PC-3 (cell line): ENCODE measurements around the gene KCNB1. TPM values are rescaled to one million over a fixed set of nuclear protein-coding genes. Genes with fewer than 3 reads are reported as not detected.

Source experiments
- ATAC-seq: fragments of 200-7000 bp; cut with Tn5 transposase; 2 replicates; pipeline ENCODE4 v1.9.1; 2020; ENCODE audit warnings: mild to moderate bottlenecking, moderate library complexity
- BruUV-seq: library from RNA; stranded (reverse); fragments of 400-500 nt; replicated peaks from 2 replicates; lab custom pipeline; 2021; lab: Mats Ljungman, UMichigan
- CTCF ChIA-PET: fragments of 300-600 bp; sonication (Branson Sonifier 250); formaldehyde crosslinking; loops from one replicate; lab custom pipeline; 2022; ENCODE audit warnings: antibody characterized with exemption; lab: Charles Lee
- POLR2A ChIA-PET: fragments of 300-600 bp; sonication (Branson Sonifier 250); formaldehyde crosslinking; loops from one replicate; lab custom pipeline; 2022; ENCODE audit warnings: antibody characterized with exemption; ENCODE audit not compliant: unreplicated experiment; lab: Charles Lee
- DNase-seq: peaks from one replicate; pipeline ENCODE4 v3.0.0-alpha.2; 2015
- H2AFZ ChIP-seq: fragments of 300-600 bp; sonication (generic); 2 replicates; pipeline ENCODE4 v1.6.0; 2016; ENCODE audit warnings: antibody characterized with exemption, low read length
- H3F3A ChIP-seq: fragments of 300-600 bp; sonication (generic); one replicate; pipeline ENCODE4 v1.6.0; 2017; ENCODE audit warnings: antibody characterized with exemption, low read length, control low read depth, mild to moderate bottlenecking; ENCODE audit not compliant: unreplicated experiment
- H3K27ac ChIP-seq: fragments of 300-600 bp; sonication (generic); 2 replicates; pipeline ENCODE4 v1.5.1; 2016; ENCODE audit warnings: mild to moderate bottlenecking, low read length
- H3K27me3 ChIP-seq: fragments of 300-600 bp; sonication (generic); 2 replicates; pipeline ENCODE4 v1.6.1; 2016; ENCODE audit warnings: low read length, mixed read lengths
- H3K36me3 ChIP-seq: fragments of 300-600 bp; sonication (generic); 2 replicates; pipeline ENCODE4 v1.6.1; 2016; ENCODE audit warnings: low read depth, mixed run types, low read length, mixed read lengths
- H3K4me1 ChIP-seq: fragments of 300-600 bp; sonication (generic); 2 replicates; pipeline ENCODE4 v1.5.1; 2016; ENCODE audit warnings: low read length; ENCODE audit not compliant: insufficient read depth
- H3K4me2 ChIP-seq: fragments of 300-600 bp; sonication (generic); 2 replicates; pipeline ENCODE4 v1.6.0; 2016; ENCODE audit warnings: low read length
- H3K4me3 ChIP-seq: fragments of 300-600 bp; sonication (generic); 2 replicates; pipeline ENCODE4 v1.5.1; 2016; ENCODE audit warnings: mild to moderate bottlenecking, low read length, mixed read lengths
- H3K79me2 ChIP-seq: fragments of 300-600 bp; sonication (generic); 2 replicates; pipeline ENCODE4 v1.6.1; 2017; ENCODE audit warnings: low read length, mixed read lengths
- H3K9ac ChIP-seq: fragments of 300-600 bp; sonication (generic); 2 replicates; pipeline ENCODE4 v1.6.0; 2016; ENCODE audit warnings: mild to moderate bottlenecking, low read length
- H3K9me2 ChIP-seq: fragments of 300-600 bp; sonication (generic); replicated peaks from 2 replicates; pipeline ENCODE4 v1.6.1; 2016; ENCODE audit warnings: mixed run types, low read length, mixed read lengths
- H3K9me3 ChIP-seq: fragments of 300-600 bp; sonication (generic); 2 replicates; pipeline ENCODE4 v1.6.1; 2016; ENCODE audit warnings: low read length, mixed read lengths
- H4K20me1 ChIP-seq: fragments of 300-600 bp; sonication (generic); 2 replicates; pipeline ENCODE4 v1.6.1; 2016; ENCODE audit warnings: low read length, mixed read lengths
- EZH2 ChIP-seq: fragments of 300-600 bp; sonication (generic); IDR thresholded peaks from one replicate; pipeline ENCODE4 v1.6.1; 2017; ENCODE audit warnings: antibody characterized with exemption, mild to moderate bottlenecking, low read length; ENCODE audit not compliant: unreplicated experiment
- EZH2phosphoT487 ChIP-seq: fragments of 300-600 bp; sonication (generic); IDR thresholded peaks from 2 replicates; pipeline ENCODE4 v1.6.1; 2018; ENCODE audit warnings: mild to moderate bottlenecking, antibody characterized with exemption, low read length, borderline replicate concordance
- intact Hi-C: fragments of 100-400 bp; cut with micrococcal nuclease; formaldehyde crosslinking; loops from 2 replicates; pipeline ENCODE4 v1.9.0; 2023
- total RNA-seq: library from RNA; depleted of rRNA; stranded (reverse); fragments of >200 nt; gene quantifications from 2 replicates; pipeline ENCODE4 v1.2.3, GENCODE V29; 2014
- TF ChIP-seq, protein P1 (sequence below): fragments of 300-600 bp; sonication (generic); conservative IDR thresholded peaks from 2 replicates; pipeline ENCODE4 v1.5.1; 2017; ENCODE audit warnings: antibody characterized with exemption, low read depth, mild to moderate bottlenecking, low read length

Gene KCNB1
- total RNA-seq, 1 experiment from 2014 or later: 0.04 TPM

GRCh38 chr20:49466114-49466912 is 16.2 kb downstream of the KCNB1 start:
- TF ChIP-seq, protein P1, sequence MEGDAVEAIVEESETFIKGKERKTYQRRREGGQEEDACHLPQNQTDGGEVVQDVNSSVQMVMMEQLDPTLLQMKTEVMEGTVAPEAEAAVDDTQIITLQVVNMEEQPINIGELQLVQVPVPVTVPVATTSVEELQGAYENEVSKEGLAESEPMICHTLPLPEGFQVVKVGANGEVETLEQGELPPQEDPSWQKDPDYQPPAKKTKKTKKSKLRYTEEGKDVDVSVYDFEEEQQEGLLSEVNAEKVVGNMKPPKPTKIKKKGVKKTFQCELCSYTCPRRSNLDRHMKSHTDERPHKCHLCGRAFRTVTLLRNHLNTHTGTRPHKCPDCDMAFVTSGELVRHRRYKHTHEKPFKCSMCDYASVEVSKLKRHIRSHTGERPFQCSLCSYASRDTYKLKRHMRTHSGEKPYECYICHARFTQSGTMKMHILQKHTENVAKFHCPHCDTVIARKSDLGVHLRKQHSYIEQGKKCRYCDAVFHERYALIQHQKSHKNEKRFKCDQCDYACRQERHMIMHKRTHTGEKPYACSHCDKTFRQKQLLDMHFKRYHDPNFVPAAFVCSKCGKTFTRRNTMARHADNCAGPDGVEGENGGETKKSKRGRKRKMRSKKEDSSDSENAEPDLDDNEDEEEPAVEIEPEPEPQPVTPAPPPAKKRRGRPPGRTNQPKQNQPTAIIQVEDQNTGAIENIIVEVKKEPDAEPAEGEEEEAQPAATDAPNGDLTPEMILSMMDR: no peak
- TF ChIP-seq EZH2 (no peak), EZH2phosphoT487 (no peak)
- Histone ChIP-seq H3K4me3 (no peak overlapping the region), H3F3A (no peaks in the 10 kb centered on the region), H3K79me2 (no peaks in the 10 kb centered on the region), H2AFZ (no peak overlapping the region), H3K9me3 (no peaks in the 10 kb centered on the region), H3K4me2 (no peak overlapping the region), H3K4me1 (peaks cover 3% of the 10 kb centered on the region), H3K9me2 (no peaks in the 10 kb centered on the region), H3K27ac (no peak overlapping the region), H3K36me3 (no peaks in the 10 kb centered on the region), H3K27me3 (peaks cover 55% of the 10 kb centered on the region), H3K9ac (no peak overlapping the region), H4K20me1 (no peaks in the 10 kb centered on the region)
- no peak for ATAC-seq
- intact Hi-C loops: no loop called here
- ChIA-PET CTCF (no interaction called here), POLR2A (no interaction called here)
- DNase-seq: no peak
- no TSS peak for BruUV-seq

DNA sequence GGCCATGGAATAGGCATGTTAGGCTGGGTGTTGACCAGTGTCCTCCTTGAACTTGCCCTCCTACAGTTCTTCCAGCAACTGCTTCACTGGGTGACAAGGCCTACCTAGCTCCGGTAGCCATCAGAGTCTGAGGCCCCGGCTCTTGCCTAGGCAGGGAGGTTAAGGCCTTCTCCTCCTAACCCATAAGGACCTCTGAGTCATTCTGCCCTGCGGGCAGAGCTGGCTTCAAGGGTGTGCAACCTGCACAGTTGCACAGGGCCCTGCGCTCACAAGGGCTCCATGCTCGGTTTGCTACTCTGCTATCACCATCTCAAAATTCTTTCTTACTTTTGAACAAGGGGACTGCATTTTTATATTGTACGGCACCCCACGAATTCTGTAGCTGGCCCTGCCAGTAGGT is 17.9 kb downstream of the KCNB1 start:
- CTCF ChIA-PET: no interaction called here
- TF ChIP-seq EZH2: no peak
- TF ChIP-seq EZH2phosphoT487: no peak
- TF ChIP-seq, protein P1: no peak
- H2AFZ ChIP-seq: no peak overlapping the region

DNA sequence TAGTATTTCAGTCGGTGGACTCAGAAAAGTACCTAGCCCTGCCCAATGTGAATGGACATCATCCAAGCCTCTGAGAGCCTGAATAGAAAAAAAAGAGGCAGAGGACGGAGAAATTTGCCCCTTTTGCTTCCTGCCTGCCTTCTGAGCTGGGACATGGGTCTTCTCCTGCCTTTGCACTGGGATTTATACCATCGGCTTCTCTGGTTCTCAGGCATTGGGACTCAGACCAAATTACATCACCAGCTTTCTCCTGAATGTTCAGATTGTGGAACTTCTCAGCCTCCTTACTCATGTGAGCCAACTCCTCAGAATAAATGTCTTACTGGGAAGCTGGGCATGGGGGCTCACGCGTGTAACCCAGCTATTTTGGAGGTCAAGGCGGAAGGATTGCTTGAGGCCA is 19.8 kb downstream of the KCNB1 start:
- Histone ChIP-seq H2AFZ (no peak overlapping the region), H3K9me2 (no peaks in the 10 kb centered on the region), H3K9me3 (no peaks in the 10 kb centered on the region), H3K27ac (no peak overlapping the region), H3K9ac (no peak overlapping the region), H3K36me3 (no peaks in the 10 kb centered on the region), H3K27me3 (peaks cover 20% of the 10 kb centered on the region), H3K79me2 (no peaks in the 10 kb centered on the region), H3K4me3 (no peak overlapping the region), H3K4me2 (no peak overlapping the region), H3K4me1 (peaks cover 13% of the 10 kb centered on the region), H3F3A (no peaks in the 10 kb centered on the region), H4K20me1 (no peaks in the 10 kb centered on the region)
- DNase-seq: no peak
- intact Hi-C loops: no loop called here
- BruUV-seq: no TSS peak
- no peak for ATAC-seq
- TF ChIP-seq EZH2 (no peak), EZH2phosphoT487 (no peak)
- TF ChIP-seq, protein P1: no peak
- CTCF ChIA-PET: no interaction called here
- POLR2A ChIA-PET: no interaction called here

More for the DNA sequence above, 17.9 kb downstream of the KCNB1 start:
- Histone ChIP-seq H3K27me3 (peaks cover 38% of the 10 kb centered on the region), H3K9ac (no peak overlapping the region), H3K79me2 (no peaks in the 10 kb centered on the region), H3K36me3 (no peaks in the 10 kb centered on the region), H3K9me3 (no peaks in the 10 kb centered on the region), H3K4me1 (peaks cover 13% of the 10 kb centered on the region), H4K20me1 (no peaks in the 10 kb centered on the region), H3K9me2 (no peaks in the 10 kb centered on the region), H3K4me3 (no peak overlapping the region), H3K4me2 (no peak overlapping the region), H3K27ac (no peak overlapping the region), H3F3A (no peaks in the 10 kb centered on the region)
- DNase-seq: no peak
- POLR2A ChIA-PET: no interaction called here
- no peak for ATAC-seq
- intact Hi-C loops: no loop called here
- no TSS peak for BruUV-seq
